Left cardiac atrium (tissue), 4 donors: ENCODE data around the gene IFI35. TPM values are rescaled to one million over a fixed set of nuclear protein-coding genes. Genes with fewer than 3 reads are reported as not detected.
"Not testable (repeated sequence)": the region's sequence is repeated elsewhere in the genome, so short reads cannot be mapped to it uniquely, and the experiment has no call there.

ENCODE experiments used
- ATAC-seq, 2 donors: fragments of 200-7000 bp; cut with Tn5 transposase; one replicate each; pipeline ENCODE4 v1.9.1; 2020; ENCODE audit warnings: mild to moderate bottlenecking in 2 of 2, moderate library complexity in 2 of 2
- DNase-seq: peaks from one replicate; pipeline ENCODE4 v3.0.0-alpha.2; 2020
- intact Hi-C, 2 donors: fragments of 100-400 bp; cut with DNase I; formaldehyde crosslinking; loops; one replicate each; pipeline versions ENCODE4 v1.14.1 to v1.15.1; 2022 to 2023
- total RNA-seq, 2 donors: library from RNA; stranded (reverse); fragmentation: NEBNext Ultra II Directional; extraction: Animal tissue kit (Norgen Biotek cat#: 25700); gene quantifications; one replicate each; pipeline ENCODE4 v1.2.1, GENCODE V29; 2021
- donor health status: DM: no; HTN: yes; CAD: no.
- donor health status: DM: no; HTN: yes; CAD: no; lungs with severe emphysema.
- donor health status: DM: yes; HTN: yes; CAD: no.
- donor health status: Dilated cardiomyopathy.

IFI35 gene
- total RNA-seq, 2 donors from 2014 or later = 19.4 to 23.7 TPM

GRCh38 chr17:43040655-43041054 lies 34.1 kb downstream of the IFI35 start:
- DNase-seq = no peak
- ATAC-seq = no peak
- intact Hi-C loops = no loop called here

- intact Hi-C loops = no loop called here
- DNase-seq = no peak
- ATAC-seq = no peak
Measured at GRCh38 chr17:43042025-43042628, 35.5 kb downstream of the IFI35 start.

- no peak for ATAC-seq
- intact Hi-C loops = no loop called here
- no peak for DNase-seq
Measured at GRCh38 chr17:43043307-43043706, 36.7 kb downstream of the IFI35 start.

GRCh38 chr17:43044024-43044423 lies 37.4 kb downstream of the IFI35 start:
- DNase-seq (no peak), ATAC-seq (no peak)
- intact Hi-C loops = no loop called here

GRCh38 chr17:43051969-43052368 lies 45.4 kb downstream of the IFI35 start:
- no peak for ATAC-seq
- DNase-seq = no peak
- intact Hi-C loops = no loop called here

- DNase-seq, ATAC-seq, intact Hi-C loops: not testable (repeated sequence)
Measured at GRCh38 chr17:43053008-43053407, 46.4 kb downstream of the IFI35 start.

GRCh38 chr17:43056051-43056450 lies 49.5 kb downstream of the IFI35 start:
- DNase-seq (no peak), ATAC-seq (no peak)
- intact Hi-C loops = no loop called here

- intact Hi-C loops = no loop called here
- ATAC-seq = no peak
Measured at GRCh38 chr17:43062984-43063638, 56.5 kb downstream of the IFI35 start.

More at GRCh38 chr17:43062984-43063638, 56.5 kb downstream of the IFI35 start:
- no peak for DNase-seq

Other genes starting within 250 kb of the IFI35 start
- 10 to 100 TPM; 40.9 to 49.7 TPM for gene RAMP2, start 245.6 kb upstream of the IFI35 start, total RNA-seq
- 10 to 100 TPM; 30.0 to 32.1 TPM for gene VPS25, start 233.3 kb upstream of the IFI35 start, total RNA-seq
- gene WNK4, start 226.2 kb upstream of the IFI35 start, total RNA-seq = not detected
- 10 to 100 TPM; 60.3 to 63.9 TPM for gene COA3, start 208.1 kb upstream of the IFI35 start, total RNA-seq
- gene CNTD1, start 207.9 kb upstream of the IFI35 start, total RNA-seq = under 1 TPM in 1 of 2 donors, not detected in 1; 0.44 TPM
- gene BECN1, start 182.5 kb upstream of the IFI35 start, total RNA-seq = 10 to 100 TPM; 63.5 to 72.5 TPM
- 10 to 100 TPM; 67.8 to 83.3 TPM for gene PSME3, start 173.4 kb upstream of the IFI35 start, total RNA-seq
- 1 to 10 TPM; 1.6 to 3.8 TPM for gene AOC2, start 162.2 kb upstream of the IFI35 start, total RNA-seq
- gene AOC3, start 155.6 kb upstream of the IFI35 start, total RNA-seq = 10 to 100 TPM; 56.6 to 96.4 TPM
- gene G6PC1, start 106.0 kb upstream of the IFI35 start, total RNA-seq = not detected
- 10 to 100 TPM; 23.5 to 34.5 TPM for gene AARSD1, start 42.3 kb upstream of the IFI35 start, total RNA-seq
- 10 to 100 TPM; 37.8 to 49.4 TPM for gene PTGES3L, start 26.7 kb upstream of the IFI35 start, total RNA-seq
- 10 to 100 TPM in 1 of 2 donors, 1 to 10 TPM in 1; 9.3 to 14.5 TPM for gene RUNDC1, start 26.2 kb upstream of the IFI35 start, total RNA-seq
- 100 to 1,000 TPM; 722 to 820 TPM for gene RPL27, start 8.4 kb upstream of the IFI35 start, total RNA-seq
- 100 to 1,000 TPM; 115 to 118 TPM for gene VAT1, start 15.6 kb downstream of the IFI35 start, total RNA-seq
- gene RND2, start 18.4 kb downstream of the IFI35 start, total RNA-seq = 1 to 10 TPM; 1.6 to 1.8 TPM
- gene BRCA1, start 118.6 kb downstream of the IFI35 start, total RNA-seq = 1 to 10 TPM; 2.9 to 7.9 TPM
- 10 to 100 TPM; 71.9 to 87.2 TPM for gene NBR1, start 164.4 kb downstream of the IFI35 start, total RNA-seq
- 1 to 10 TPM; 7.6 to 8.4 TPM for gene TMEM106A, start 205.1 kb downstream of the IFI35 start, total RNA-seq
- not detected for gene CCDC200, start 221.8 kb downstream of the IFI35 start, total RNA-seq
- over 10,000 TPM in 1 of 2 donors, 1,000 to 10,000 TPM in 1; 5,669 to 12,300 TPM for gene RNU2-1, start 227.2 kb downstream of the IFI35 start, total RNA-seq